ENCODE measurements around the gene ARID4A. TPM values are rescaled to one million over a fixed set of nuclear protein-coding genes. Genes with fewer than 3 reads are reported as not detected.

ARID4A gene
- total RNA-seq, 1 experiment from 2014 or later = 12.5 TPM

- TF ChIP-seq NFYB (CRISPR knock-in tag; conservative IDR thresholded peaks at IDR 0.05; ENCODE audit: low read depth) (no peak), PRDM15 (CRISPR knock-in tag; IDR thresholded peaks at IDR 0.05) (peak; percentile 44; the same call in 1 of the 2 replicates), KAT7 (CRISPR knock-in tag; IDR thresholded peaks at IDR 0.05; ENCODE audit: borderline replicate concordance) (peak; percentile 29; the same call in 1 of the 2 replicates), ZNF232 (CRISPR knock-in tag; IDR thresholded peaks at IDR 0.05) (no peak), NR2C2 (CRISPR knock-in tag; IDR thresholded peaks at IDR 0.05) (no peak), SMAD3 (CRISPR knock-in tag; IDR thresholded peaks at IDR 0.05; ENCODE audit: borderline replicate concordance) (no peak), RELA (CRISPR knock-in tag; IDR thresholded peaks at IDR 0.05; ENCODE audit: borderline replicate concordance) (no peak), E2F4 (CRISPR knock-in tag; IDR thresholded peaks at IDR 0.05; ENCODE audit: borderline replicate concordance, low read depth) (no peak), PREB (CRISPR knock-in tag; IDR thresholded peaks at IDR 0.05; ENCODE audit: borderline replicate concordance) (no peak), CREB1 (CRISPR knock-in tag; IDR thresholded peaks at IDR 0.05) (no peak), NR3C1 (CRISPR knock-in tag; conservative IDR thresholded peaks at IDR 0.05; ENCODE audit: low read depth) (no peak), ESRRA (CRISPR knock-in tag; IDR thresholded peaks at IDR 0.05; ENCODE audit: borderline replicate concordance) (no peak), TEAD1 (CRISPR knock-in tag; IDR thresholded peaks at IDR 0.05) (0 out of 2 replicates have a peak, but pooled peaks have one; percentile 23), JUN (CRISPR knock-in tag; IDR thresholded peaks at IDR 0.05) (0 out of 2 replicates have a peak, but pooled peaks have one; percentile 34), MXD4 (CRISPR knock-in tag; IDR thresholded peaks at IDR 0.05; ENCODE audit: borderline replicate concordance) (no peak), ZNF317 (CRISPR knock-in tag; IDR thresholded peaks at IDR 0.05; ENCODE audit: borderline replicate concordance, low read depth) (no peak), FOXK1 (CRISPR knock-in tag; IDR thresholded peaks at IDR 0.05) (0 out of 2 replicates have a peak, but pooled peaks have one; percentile 41)
Observed at GRCh38 chr14:58298477-58299400, at the start of gene ARID4A (continued).

GRCh38 chr14:58249611-58250010, 48.7 kb upstream of the ARID4A start:
- ChIA-PET CTCF (no interaction called here), POLR2A (no interaction called here)
- Mint-ChIP-seq H3K36me3 (peaks cover 40% of the 10 kb centered on the region), H3K9me3 (no peaks in the 10 kb centered on the region), H3K4me1 (peaks cover 11% of the 10 kb centered on the region), H3K27me3 (ENCODE audit: low read depth) (no peaks in the 10 kb centered on the region), H3K4me3 (no peak overlapping the region), H3K27ac (no peak overlapping the region)
- ATAC-seq (no peak), DNase-seq (ENCODE audit: low spot score) (no peak)
- TF ChIP-seq ZNF425 (CRISPR knock-in tag; conservative IDR thresholded peaks at IDR 0.05) (no peak), ERG (CRISPR knock-in tag; IDR thresholded peaks at IDR 0.05) (no peak), SMAD3 (CRISPR knock-in tag; IDR thresholded peaks at IDR 0.05; ENCODE audit: borderline replicate concordance) (no peak), NR3C1 (CRISPR knock-in tag; conservative IDR thresholded peaks at IDR 0.05; ENCODE audit: low read depth) (no peak), FOXP4 (CRISPR knock-in tag; IDR thresholded peaks at IDR 0.05) (no peak), E2F4 (CRISPR knock-in tag; IDR thresholded peaks at IDR 0.05; ENCODE audit: borderline replicate concordance, low read depth) (no peak)
